D721Med (cell line): ENCODE results near the gene CCR9.

ENCODE experiments used
- DNase-seq: peaks from one replicate; pipeline ENCODE4 v3.0.0; 2011; ENCODE audit warnings: low spot score; ENCODE audit not compliant: insufficient read length
- FAIRE-seq: peaks from 2 replicates; lab custom pipeline; 2011; peaks lifted over from hg19 to GRCh38; lab: Jason Lieb, UNC
- CTCF ChIP-seq: IDR thresholded peaks from 2 replicates; pipeline ENCODE4 v1.5.1; 2012; ENCODE audit warnings: mild to moderate bottlenecking, control low read depth; ENCODE audit not compliant: insufficient read depth; ENCODE audit errors: missing control alignments

The CCR9 gene

GRCh38 chr3:45907769-45908705, 21.7 kb downstream of the CCR9 start:
- FAIRE-seq (no peak), DNase-seq (no peak)
- TF ChIP-seq CTCF, result no peak

- FAIRE-seq (no peak), DNase-seq (no peak)
- TF ChIP-seq CTCF, result no peak
These were observed 22.4 kb downstream of the CCR9 start for GRCh38 chr3:45908761-45909160.

GRCh38 chr3:45909542-45909941, 23.2 kb downstream of the CCR9 start:
- DNase-seq, result no peak
- FAIRE-seq, result no peak
- TF ChIP-seq CTCF, result no peak

GRCh38 chr3:45910892-45911291, 24.5 kb downstream of the CCR9 start:
- FAIRE-seq (no peak), DNase-seq (no peak)
- TF ChIP-seq CTCF, result no peak

GRCh38 chr3:45911511-45912226, 25.3 kb downstream of the CCR9 start:
- DNase-seq (no peak), FAIRE-seq (no peak)
- no peak for TF ChIP-seq CTCF

GRCh38 chr3:45912435-45912834, 26.1 kb downstream of the CCR9 start:
- no peak for FAIRE-seq

More at GRCh38 chr3:45912435-45912834, 26.1 kb downstream of the CCR9 start:
- TF ChIP-seq CTCF, result no peak
- DNase-seq, result no peak
